OCI-LY7 (cell line): ENCODE data around the gene CARM1. TPM values are rescaled to one million over a fixed set of nuclear protein-coding genes. Genes with fewer than 3 reads are reported as not detected.
"Not testable (repeated sequence)": the region's sequence is repeated elsewhere in the genome, so short reads cannot be mapped to it uniquely, and the experiment has no call there.

Experiments used
- BruUV-seq: library from RNA; stranded (reverse); fragments of 400-500 nt; replicated peaks from 2 replicates; lab custom pipeline; 2021; lab: Mats Ljungman, UMichigan
- CTCF ChIA-PET: fragments of 300-600 bp; sonication (Branson Sonifier 250); formaldehyde crosslinking; loops from one replicate; lab custom pipeline; 2022; ENCODE audit warnings: antibody characterized with exemption; ENCODE audit not compliant: unreplicated experiment; lab: Charles Lee
- POLR2A ChIA-PET: fragments of 300-600 bp; sonication (Branson Sonifier 250); formaldehyde crosslinking; loops from one replicate; lab custom pipeline; 2022; ENCODE audit warnings: antibody characterized with exemption; lab: Charles Lee
- DNase-seq: peaks from one replicate; pipeline ENCODE4 v3.0.0-alpha.2; 2015; ENCODE audit warnings: low spot score
- H2AFZ ChIP-seq: fragments of 200-600 bp; sonication (generic), shearing (Covaris generic); 2 replicates; pipeline ENCODE4 v1.6.1; 2014; ENCODE audit warnings: mild to moderate bottlenecking, antibody characterized with exemption, low read length, moderate library complexity
- H3K27ac ChIP-seq: fragments of 200-600 bp; sonication (generic); 2 replicates; pipeline ENCODE4 v1.5.1; 2014; ENCODE audit warnings: mixed run types, low read depth, mild to moderate bottlenecking, moderate library complexity, low read length, inconsistent platforms; ENCODE audit not compliant: poor library complexity, severe bottlenecking
- H3K36me3 ChIP-seq: fragments of 200-600 bp; sonication (generic); 2 replicates; pipeline ENCODE4 v1.6.1; 2014; ENCODE audit warnings: mild to moderate bottlenecking, antibody characterized with exemption, low read length, moderate library complexity, mixed read lengths; ENCODE audit not compliant: insufficient read depth
- H3K4me1 ChIP-seq: fragments of 200-600 bp; sonication (generic); 2 replicates; pipeline ENCODE4 v1.5.1; 2014; ENCODE audit warnings: mild to moderate bottlenecking, low read length; ENCODE audit not compliant: insufficient read depth, poor library complexity, severe bottlenecking
- H3K4me2 ChIP-seq: fragments of 200-600 bp; sonication (generic); 2 replicates; pipeline ENCODE4 v1.6.1; 2014; ENCODE audit warnings: mild to moderate bottlenecking, low read length
- H3K4me3 ChIP-seq: fragments of 200-600 bp; sonication (generic); 2 replicates; pipeline ENCODE4 v1.5.1; 2014; ENCODE audit warnings: mild to moderate bottlenecking, low read depth, low read length; ENCODE audit not compliant: poor library complexity, severe bottlenecking
- H3K79me2 ChIP-seq: fragments of 200-600 bp; sonication (generic); 2 replicates; pipeline ENCODE4 v1.6.1; 2016; ENCODE audit warnings: low read depth, mild to moderate bottlenecking, low read length, moderate library complexity, mixed read lengths; ENCODE audit not compliant: insufficient read depth
- H3K9me2 ChIP-seq: fragments of 200-600 bp; sonication (generic); 2 replicates; pipeline ENCODE4 v1.6.1; 2016; ENCODE audit warnings: mild to moderate bottlenecking, low read length, mixed read lengths; ENCODE audit not compliant: insufficient read depth
- H3K9me3 ChIP-seq: fragments of 200-600 bp; sonication (generic); 2 replicates; pipeline ENCODE4 v1.6.1; 2014; ENCODE audit warnings: mild to moderate bottlenecking, mixed run types, low read length, mixed read lengths
- H4K20me1 ChIP-seq: fragments of 200-600 bp; sonication (generic); 2 replicates; pipeline ENCODE4 v1.6.1; 2014; ENCODE audit warnings: mild to moderate bottlenecking, antibody characterized with exemption, low read length, moderate library complexity, mixed read lengths; ENCODE audit not compliant: insufficient read depth
- EZH2phosphoT487 ChIP-seq: fragments of 200-600 bp; sonication (generic); IDR thresholded peaks from 2 replicates; pipeline ENCODE4 v1.6.1; 2018; ENCODE audit warnings: low read depth, borderline replicate concordance, mild to moderate bottlenecking, mixed run types, antibody characterized with exemption, low read length, moderate library complexity, mixed read lengths
- intact Hi-C: fragments of 100-400 bp; cut with micrococcal nuclease; formaldehyde crosslinking; loops from one replicate; pipeline ENCODE4 v1.10.0; 2022; ENCODE audit not compliant: unreplicated experiment
- total RNA-seq, 2 experiments: library from RNA; depleted of rRNA in 1 of 2; stranded (reverse); fragments of >200 nt in 1 of 2; shearing (Covaris generic) in 1 of 2; gene quantifications; 2 replicates each; pipeline ENCODE4 v1.2.3, GENCODE V29; 2014 to 2022
- TF ChIP-seq, protein P1 (sequence below): fragments of 200-600 bp; sonication (generic); conservative IDR thresholded peaks from 2 replicates; pipeline ENCODE4 v1.5.1; 2014; ENCODE audit warnings: mild to moderate bottlenecking, antibody characterized with exemption, low read length, moderate library complexity, mixed read lengths

CARM1 gene
- total RNA-seq, 2 experiments from 2014 or later: 41.2 to 107 TPM

DNA sequence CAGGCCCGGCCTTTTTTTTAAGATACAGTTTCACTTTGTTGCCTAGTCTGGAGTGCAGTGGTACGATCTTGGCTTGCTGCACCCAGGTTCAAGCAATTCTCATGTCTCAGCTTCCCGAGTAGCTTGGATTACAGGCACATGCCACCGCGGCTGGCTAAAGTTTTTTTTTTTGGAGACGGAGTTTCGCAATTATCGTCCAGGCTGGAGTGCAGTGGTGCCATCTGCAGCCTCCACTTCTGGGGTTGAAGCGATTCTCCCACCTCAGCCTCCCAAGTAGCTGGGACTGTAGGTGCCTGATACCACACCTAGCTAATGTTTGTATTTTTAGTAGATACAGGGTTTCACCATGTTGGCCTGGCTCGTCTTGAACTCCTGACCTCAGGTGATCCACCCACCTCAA, 4.9 kb upstream of the CARM1 start:
- POLR2A ChIA-PET: interaction anchor here (1.4 kb wide), 1 partner anchor 31 kb away, joined by 3 read pairs; the partner anchor contains the start of gene TMED1
- TF ChIP-seq, protein P1, sequence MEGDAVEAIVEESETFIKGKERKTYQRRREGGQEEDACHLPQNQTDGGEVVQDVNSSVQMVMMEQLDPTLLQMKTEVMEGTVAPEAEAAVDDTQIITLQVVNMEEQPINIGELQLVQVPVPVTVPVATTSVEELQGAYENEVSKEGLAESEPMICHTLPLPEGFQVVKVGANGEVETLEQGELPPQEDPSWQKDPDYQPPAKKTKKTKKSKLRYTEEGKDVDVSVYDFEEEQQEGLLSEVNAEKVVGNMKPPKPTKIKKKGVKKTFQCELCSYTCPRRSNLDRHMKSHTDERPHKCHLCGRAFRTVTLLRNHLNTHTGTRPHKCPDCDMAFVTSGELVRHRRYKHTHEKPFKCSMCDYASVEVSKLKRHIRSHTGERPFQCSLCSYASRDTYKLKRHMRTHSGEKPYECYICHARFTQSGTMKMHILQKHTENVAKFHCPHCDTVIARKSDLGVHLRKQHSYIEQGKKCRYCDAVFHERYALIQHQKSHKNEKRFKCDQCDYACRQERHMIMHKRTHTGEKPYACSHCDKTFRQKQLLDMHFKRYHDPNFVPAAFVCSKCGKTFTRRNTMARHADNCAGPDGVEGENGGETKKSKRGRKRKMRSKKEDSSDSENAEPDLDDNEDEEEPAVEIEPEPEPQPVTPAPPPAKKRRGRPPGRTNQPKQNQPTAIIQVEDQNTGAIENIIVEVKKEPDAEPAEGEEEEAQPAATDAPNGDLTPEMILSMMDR: no peak
- no peak for TF ChIP-seq EZH2phosphoT487
- Histone ChIP-seq H3K79me2 (no peaks in the 10 kb centered on the region), H3K27ac (peak overlapping the region; percentile 90), H2AFZ (no peak overlapping the region), H3K9me2 (no peaks in the 10 kb centered on the region), H3K36me3 (no peaks in the 10 kb centered on the region), H3K4me1 (peaks cover 49% of the 10 kb centered on the region), H3K9me3 (no peaks in the 10 kb centered on the region), H4K20me1 (no peaks in the 10 kb centered on the region), H3K4me3 (no peak overlapping the region), H3K4me2 (no peak overlapping the region)
- CTCF ChIA-PET: interaction anchor here (1.5 kb wide), 1 partner anchor 31 kb away, joined by 6 read pairs; the partner anchor contains the start of gene TMED1
- intact Hi-C loops: no loop called here
- BruUV-seq: no TSS peak
- DNase-seq: no peak

DNA sequence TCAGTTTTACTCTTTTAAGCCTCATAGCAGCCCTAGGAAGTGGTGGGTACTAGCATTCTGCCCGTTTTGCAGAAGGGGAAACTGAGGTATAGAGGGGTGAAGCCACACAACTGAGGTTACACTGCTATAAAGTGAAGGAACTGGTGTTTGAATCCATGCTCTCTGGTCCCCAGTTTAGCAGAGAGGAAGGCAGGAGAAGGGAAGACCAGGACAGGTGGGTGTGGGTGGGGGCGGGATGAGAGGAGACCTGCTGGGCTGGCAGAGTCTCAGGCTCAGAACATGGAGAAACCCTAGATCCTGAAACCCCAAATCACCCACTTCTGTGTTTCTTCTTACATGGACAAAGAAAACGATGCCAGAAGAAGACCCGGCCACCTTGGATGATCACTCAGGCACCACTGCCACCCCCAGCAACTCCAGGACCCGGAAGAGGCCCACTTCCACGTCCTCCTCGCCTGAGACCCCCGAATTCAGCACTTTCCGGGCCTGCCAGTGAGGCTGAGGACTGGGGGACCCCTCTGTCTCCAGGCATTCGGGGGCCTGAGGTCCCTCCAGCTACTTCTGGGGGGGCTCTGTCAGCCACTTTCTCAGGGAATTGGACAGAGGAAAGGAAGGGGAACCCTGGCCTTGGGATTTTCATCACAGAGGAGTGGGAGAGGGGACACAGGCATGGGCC, 2.3 kb upstream of the CARM1 start:
- peak overlapping the region; percentile 90 for H3K27ac ChIP-seq
- ChIA-PET CTCF (no interaction called here), POLR2A (no interaction called here)
- no peaks in the 10 kb centered on the region for H3K9me3 ChIP-seq
- H3K9me2 ChIP-seq: no peaks in the 10 kb centered on the region
- TF ChIP-seq EZH2phosphoT487: no peak
- TF ChIP-seq, protein P1: no peak
- peaks cover 23% of the 10 kb centered on the region for H3K79me2 ChIP-seq
- intact Hi-C loops: no loop called here
- no peak overlapping the region for H2AFZ ChIP-seq
- BruUV-seq: no TSS peak
- no peaks in the 10 kb centered on the region for H4K20me1 ChIP-seq
- DNase-seq: no peak
- H3K36me3 ChIP-seq: peaks cover 2% of the 10 kb centered on the region; the same call in 1 of the 2 replicates
- H3K4me1 ChIP-seq: peaks cover 59% of the 10 kb centered on the region
- H3K4me3 ChIP-seq: peak overlapping the region; percentile 62
- H3K4me2 ChIP-seq: peak overlapping the region; percentile 82

DNA sequence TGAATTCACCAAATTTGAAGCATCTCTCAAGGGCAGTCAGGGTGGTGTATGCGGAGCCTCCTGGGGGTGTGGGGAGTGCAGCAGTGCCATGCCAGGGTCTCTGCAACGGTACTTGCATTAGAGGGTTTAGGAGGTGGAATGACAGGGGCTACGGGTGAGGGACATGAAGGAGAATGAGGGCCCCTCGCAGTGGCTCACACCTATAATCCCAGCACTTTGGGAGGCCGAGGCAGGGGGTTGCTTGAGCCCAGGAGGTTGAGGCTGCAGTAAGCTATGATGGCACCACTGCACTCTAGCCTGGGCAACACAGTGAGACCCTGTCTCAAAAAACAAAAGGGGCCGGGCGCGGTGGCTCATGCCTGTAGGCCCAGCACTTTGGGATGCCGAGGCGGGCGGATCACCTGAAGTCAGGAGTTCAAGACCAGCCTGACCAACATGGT, 1.5 kb upstream of the CARM1 start:
- Histone ChIP-seq H3K27ac (peak overlapping the region; percentile 90), H3K4me2 (peak overlapping the region; percentile 82; the same call in 1 of the 2 replicates), H3K4me1 (peaks cover 54% of the 10 kb centered on the region), H3K79me2 (peaks cover 31% of the 10 kb centered on the region)
- CTCF ChIA-PET, DNase-seq, BruUV-seq, H3K9me2 ChIP-seq, H3K9me3 ChIP-seq, H3K4me3 ChIP-seq, H4K20me1 ChIP-seq, H2AFZ ChIP-seq, H3K36me3 ChIP-seq: not testable (repeated sequence)
- POLR2A ChIA-PET: interaction anchor here (1.4 kb wide), 1 partner anchor 19 kb away, joined by 6 read pairs; no protein-coding TSS in a partner anchor
- intact Hi-C loops: loop anchor here (10.0 kb wide), 1 partner anchor 305 kb away; the partner anchor contains the start of genes CDKN2D and KRI1
